Parathyroid adenoma (tissue), 2 donors: Measurements from ENCODE around the gene PPP4R2.

Experiments used
- H2AFZ ChIP-seq: fragments of 300-600 bp; sonication (generic); one replicate; pipeline ENCODE4 v1.7.0; 2017; ENCODE audit warnings: antibody characterized with exemption, mild to moderate bottlenecking
- H3K27ac ChIP-seq: fragments of 300-600 bp; sonication (generic); one replicate; pipeline ENCODE4 v1.7.0; 2017
- H3K27me3 ChIP-seq: fragments of 300-600 bp; sonication (generic); one replicate; pipeline ENCODE4 v1.7.0; 2017; ENCODE audit warnings: low read length; ENCODE audit not compliant: control insufficient read depth, insufficient read depth
- H3K36me3 ChIP-seq: fragments of 300-600 bp; sonication (generic); one replicate; pipeline ENCODE4 v1.7.0; 2017; ENCODE audit warnings: low read length; ENCODE audit not compliant: control insufficient read depth, insufficient read depth
- H3K4me1 ChIP-seq: fragments of 300-600 bp; sonication (generic); one replicate; pipeline ENCODE4 v1.7.0; 2017; ENCODE audit warnings: control low read depth
- H3K4me2 ChIP-seq: fragments of 300-600 bp; sonication (generic); one replicate; pipeline ENCODE4 v1.7.0; 2017; ENCODE audit warnings: low read length
- H3K4me3 ChIP-seq: fragments of 300-600 bp; sonication (generic); one replicate; pipeline ENCODE4 v1.7.0; 2017; ENCODE audit warnings: low read depth, low read length
- H3K79me2 ChIP-seq: fragments of 300-600 bp; sonication (generic); one replicate; pipeline ENCODE4 v1.7.0; 2017; ENCODE audit warnings: control low read depth
- H3K9ac ChIP-seq: fragments of 300-600 bp; sonication (generic); one replicate; pipeline ENCODE4 v1.7.0; 2017; ENCODE audit warnings: mild to moderate bottlenecking
- H3K9me3 ChIP-seq: fragments of 300-600 bp; sonication (generic); one replicate; pipeline ENCODE4 v1.7.0; 2017; ENCODE audit warnings: low read length; ENCODE audit not compliant: control insufficient read depth
- TF ChIP-seq, protein P1 (sequence below): fragments of 300-600 bp; sonication (generic); IDR thresholded peaks from one replicate; pipeline ENCODE4 v1.7.0; 2017; ENCODE audit warnings: antibody characterized with exemption, mild to moderate bottlenecking
- donor health status: primary hyperparathyroidism.

PPP4R2 gene

DNA sequence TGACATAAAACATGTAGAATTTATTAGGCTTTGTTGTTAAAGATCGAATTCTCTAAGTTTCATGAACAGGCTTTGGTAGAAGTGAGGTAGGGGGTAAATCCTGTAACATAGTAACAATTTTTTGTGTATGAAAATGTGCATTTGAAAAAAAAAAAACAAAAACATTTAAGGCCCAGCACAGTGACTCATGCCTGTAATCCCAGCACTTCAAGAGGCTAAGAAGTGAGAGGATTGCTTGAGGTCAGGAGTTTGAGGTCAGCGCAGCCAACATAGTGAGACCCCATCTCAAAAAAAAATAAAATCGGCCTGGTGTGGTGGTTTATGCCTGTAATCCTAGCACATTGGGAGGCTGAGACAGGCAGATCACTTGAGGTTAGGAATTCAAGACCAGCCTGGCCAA, 26.8 kb upstream of the PPP4R2 start:
- Histone ChIP-seq H3K27ac (no peak overlapping the region), H2AFZ (no peak overlapping the region), H3K4me3 (no peak overlapping the region), H3K27me3 (no peaks in the 10 kb centered on the region), H3K36me3 (no peaks in the 10 kb centered on the region), H3K9me3 (no peaks in the 10 kb centered on the region), H3K9ac (no peak overlapping the region), H3K4me2 (no peak overlapping the region), H3K4me1 (no peaks in the 10 kb centered on the region), H3K79me2 (no peaks in the 10 kb centered on the region)
- TF ChIP-seq, protein P1, sequence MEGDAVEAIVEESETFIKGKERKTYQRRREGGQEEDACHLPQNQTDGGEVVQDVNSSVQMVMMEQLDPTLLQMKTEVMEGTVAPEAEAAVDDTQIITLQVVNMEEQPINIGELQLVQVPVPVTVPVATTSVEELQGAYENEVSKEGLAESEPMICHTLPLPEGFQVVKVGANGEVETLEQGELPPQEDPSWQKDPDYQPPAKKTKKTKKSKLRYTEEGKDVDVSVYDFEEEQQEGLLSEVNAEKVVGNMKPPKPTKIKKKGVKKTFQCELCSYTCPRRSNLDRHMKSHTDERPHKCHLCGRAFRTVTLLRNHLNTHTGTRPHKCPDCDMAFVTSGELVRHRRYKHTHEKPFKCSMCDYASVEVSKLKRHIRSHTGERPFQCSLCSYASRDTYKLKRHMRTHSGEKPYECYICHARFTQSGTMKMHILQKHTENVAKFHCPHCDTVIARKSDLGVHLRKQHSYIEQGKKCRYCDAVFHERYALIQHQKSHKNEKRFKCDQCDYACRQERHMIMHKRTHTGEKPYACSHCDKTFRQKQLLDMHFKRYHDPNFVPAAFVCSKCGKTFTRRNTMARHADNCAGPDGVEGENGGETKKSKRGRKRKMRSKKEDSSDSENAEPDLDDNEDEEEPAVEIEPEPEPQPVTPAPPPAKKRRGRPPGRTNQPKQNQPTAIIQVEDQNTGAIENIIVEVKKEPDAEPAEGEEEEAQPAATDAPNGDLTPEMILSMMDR, result no peak

DNA sequence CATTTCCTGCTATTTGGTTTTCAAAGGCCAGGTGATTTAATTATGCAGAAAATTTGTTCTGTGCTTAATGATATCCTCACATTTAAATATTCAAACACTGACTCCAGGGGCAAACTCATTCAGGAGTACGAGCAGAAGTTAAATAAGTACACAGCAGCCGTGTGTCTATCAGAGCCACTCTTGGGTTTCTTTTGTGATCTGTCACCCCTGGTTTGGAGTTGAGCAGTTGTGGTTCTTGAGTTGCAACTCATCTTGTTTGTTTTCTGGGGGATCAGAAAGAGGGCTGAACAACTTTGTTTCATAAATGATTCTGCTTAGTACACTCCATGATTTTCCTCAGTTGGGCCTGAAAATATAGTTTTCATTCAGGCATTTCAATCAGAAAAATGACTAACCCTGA, 25.7 kb upstream of the PPP4R2 start:
- no peaks in the 10 kb centered on the region for H3K79me2 ChIP-seq
- no peak overlapping the region for H3K9ac ChIP-seq
- TF ChIP-seq, protein P1, result no peak
- no peak overlapping the region for H2AFZ ChIP-seq
- no peaks in the 10 kb centered on the region for H3K9me3 ChIP-seq
- no peak overlapping the region for H3K4me2 ChIP-seq
- H3K27me3 ChIP-seq, result no peaks in the 10 kb centered on the region
- H3K36me3 ChIP-seq, result no peaks in the 10 kb centered on the region
- no peak overlapping the region for H3K4me3 ChIP-seq
- no peaks in the 10 kb centered on the region for H3K4me1 ChIP-seq
- H3K27ac ChIP-seq, result no peak overlapping the region

DNA sequence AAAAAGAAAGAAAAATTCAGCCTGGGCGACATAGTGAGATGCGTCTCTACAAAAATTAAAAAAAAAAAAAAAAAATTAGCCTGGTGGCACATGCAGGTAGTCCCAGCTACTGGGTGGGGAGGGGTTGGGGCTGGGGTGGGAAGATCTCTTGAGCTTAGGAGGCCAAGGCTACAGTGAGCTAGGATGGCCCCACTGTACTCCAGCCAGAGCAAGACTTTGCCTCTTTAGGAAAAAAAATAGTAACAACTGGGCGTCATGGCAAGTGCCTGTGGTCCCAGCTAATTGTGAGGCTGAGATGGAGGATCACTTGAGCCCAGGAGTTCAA, 23.9 kb upstream of the PPP4R2 start:
- H3K4me3 ChIP-seq, result no peak overlapping the region
- no peaks in the 10 kb centered on the region for H3K79me2 ChIP-seq
- no peaks in the 10 kb centered on the region for H3K36me3 ChIP-seq
- TF ChIP-seq, protein P1, result no peak
- H3K27me3 ChIP-seq, result no peaks in the 10 kb centered on the region
- no peaks in the 10 kb centered on the region for H3K4me1 ChIP-seq
- H3K9ac ChIP-seq, result no peak overlapping the region
- no peak overlapping the region for H2AFZ ChIP-seq
- H3K4me2 ChIP-seq, result no peak overlapping the region
- H3K9me3 ChIP-seq, result no peaks in the 10 kb centered on the region
- no peak overlapping the region for H3K27ac ChIP-seq

DNA sequence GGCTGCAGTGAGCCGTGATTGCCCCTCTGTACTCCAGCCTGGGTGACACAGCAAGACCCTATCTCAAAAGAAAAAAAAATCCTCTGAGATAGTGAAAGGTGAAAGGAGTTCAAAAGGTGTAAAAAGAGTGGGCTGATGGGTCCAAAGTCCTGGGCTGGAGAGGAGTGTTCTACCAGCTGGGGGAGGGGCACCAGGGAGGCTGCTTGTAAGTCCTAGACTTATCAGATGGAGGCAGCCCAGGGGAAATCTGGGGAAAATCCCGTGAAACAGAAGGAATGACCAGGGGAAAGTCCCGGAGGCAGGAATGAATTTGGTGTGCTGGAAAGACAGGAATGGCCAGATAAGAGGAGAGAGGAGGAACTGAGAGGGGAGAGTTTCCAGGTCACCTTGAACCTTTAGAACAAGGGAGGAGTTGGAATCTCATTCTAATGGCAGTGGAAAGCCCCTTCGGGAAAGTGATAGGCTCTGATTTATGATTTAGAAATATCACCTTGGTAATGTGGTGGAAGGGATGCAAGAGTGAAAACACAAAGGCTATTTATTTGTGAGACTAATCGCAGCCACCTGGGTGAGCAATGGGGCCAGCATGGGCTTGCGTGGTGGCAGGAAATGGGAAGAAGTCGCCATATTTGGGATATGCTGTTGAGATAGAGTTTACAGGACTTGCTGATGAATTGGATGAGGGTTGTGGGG, 23.4 kb upstream of the PPP4R2 start:
- Histone ChIP-seq H3K4me2 (no peak overlapping the region), H3K4me1 (no peaks in the 10 kb centered on the region), H3K36me3 (no peaks in the 10 kb centered on the region), H3K79me2 (no peaks in the 10 kb centered on the region), H3K9me3 (no peaks in the 10 kb centered on the region), H3K27me3 (no peaks in the 10 kb centered on the region), H2AFZ (no peak overlapping the region), H3K27ac (no peak overlapping the region), H3K4me3 (no peak overlapping the region), H3K9ac (no peak overlapping the region)
- TF ChIP-seq, protein P1, result no peak

DNA sequence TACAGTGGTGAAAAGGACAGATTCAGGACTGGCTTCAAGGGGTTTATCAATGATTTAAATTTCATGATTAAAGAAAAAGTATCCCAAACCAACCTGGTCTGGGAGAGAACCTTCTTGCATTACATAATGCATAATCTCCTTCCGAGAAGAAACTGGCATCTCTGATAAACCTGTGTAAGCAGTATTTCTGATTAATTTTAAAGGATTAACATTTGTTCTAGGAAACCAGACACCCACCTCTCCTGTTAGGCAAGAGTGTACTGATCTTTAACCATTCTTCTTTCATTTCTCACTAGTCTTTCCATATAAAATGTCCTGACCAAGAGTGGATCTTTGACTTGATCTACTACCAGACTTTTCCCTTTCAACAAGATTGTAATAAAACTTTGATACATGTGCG, 22.8 kb upstream of the PPP4R2 start:
- H3K4me1 ChIP-seq, result no peaks in the 10 kb centered on the region
- TF ChIP-seq, protein P1, result no peak
- H3K79me2 ChIP-seq, result no peaks in the 10 kb centered on the region
- no peak overlapping the region for H2AFZ ChIP-seq
- H3K9ac ChIP-seq, result no peak overlapping the region
- H3K27ac ChIP-seq, result no peak overlapping the region
- no peaks in the 10 kb centered on the region for H3K27me3 ChIP-seq
- H3K4me2 ChIP-seq, result no peak overlapping the region
- no peaks in the 10 kb centered on the region for H3K9me3 ChIP-seq
- no peaks in the 10 kb centered on the region for H3K36me3 ChIP-seq
- no peak overlapping the region for H3K4me3 ChIP-seq
